HAP-1 (cell line): Measurements from ENCODE around the gene LMBRD1.

Experiments used
- DNase-seq, 2 experiments: peaks; one replicate each; pipeline ENCODE4 v3.0.0-alpha.2; 2016 to 2020; ENCODE audit warnings: low spot score in 2 of 2
- H3K27me3 ChIP-seq: fragments of 250-450 bp; sonication (Bioruptor Pico); 2 replicates; pipeline ENCODE4 v1.5.1; 2020; ENCODE audit warnings: low read depth, mild to moderate bottlenecking, moderate library complexity
- H3K36me3 ChIP-seq: fragments of 250-450 bp; sonication (Bioruptor Pico); replicated peaks from 2 replicates; pipeline ENCODE4 v1.5.1; 2020; ENCODE audit warnings: mild to moderate bottlenecking
- H3K4me1 ChIP-seq: fragments of 250-450 bp; sonication (Bioruptor Pico); 2 replicates; pipeline ENCODE4 v1.5.1; 2020; ENCODE audit warnings: mild to moderate bottlenecking
- H3K4me3 ChIP-seq: fragments of 250-450 bp; sonication (Bioruptor Pico); 2 replicates; pipeline ENCODE4 v1.5.1; 2020; ENCODE audit warnings: mild to moderate bottlenecking, moderate library complexity
- H3K9me3 ChIP-seq: fragments of 250-450 bp; sonication (Bioruptor Pico); 2 replicates; pipeline ENCODE4 v1.5.1; 2020; ENCODE audit warnings: mild to moderate bottlenecking, moderate library complexity
- in situ Hi-C: fragments of 300-500 bp; cut with MboI; formaldehyde crosslinking; loops from 3 replicates; pipeline ENCODE4 v1.14.3; 2020; ENCODE audit warnings: low sequenced_read_pairs, inconsistent platforms, mixed read lengths

Gene LMBRD1

DNA sequence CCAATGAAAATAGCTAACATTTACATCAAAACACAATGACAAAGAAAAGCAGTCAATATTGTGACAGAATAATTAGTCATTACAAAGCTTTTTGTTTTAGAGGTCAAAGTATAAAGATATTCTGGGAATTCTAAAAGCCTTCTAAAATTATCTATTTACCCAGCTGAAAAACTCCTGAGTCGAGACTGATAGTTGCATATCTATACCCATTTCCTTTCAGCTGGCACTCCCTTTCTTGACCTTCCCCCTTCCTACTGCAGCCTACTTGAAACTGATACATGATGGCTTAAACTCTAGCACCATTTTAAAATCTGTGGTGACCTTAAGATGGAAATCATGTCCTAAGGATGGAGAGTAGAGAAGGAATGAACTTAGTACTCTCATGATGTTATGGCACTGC lies 38.6 kb downstream of the LMBRD1 start:
- Histone ChIP-seq H3K4me3 (no peak overlapping the region), H3K4me1 (peaks cover 5% of the 10 kb centered on the region; the same call in 1 of the 2 replicates), H3K9me3 (no peaks in the 10 kb centered on the region), H3K27me3 (no peaks in the 10 kb centered on the region), H3K36me3 (no peaks in the 10 kb centered on the region)
- no peak for DNase-seq
- in situ Hi-C loops: no loop called here

DNA sequence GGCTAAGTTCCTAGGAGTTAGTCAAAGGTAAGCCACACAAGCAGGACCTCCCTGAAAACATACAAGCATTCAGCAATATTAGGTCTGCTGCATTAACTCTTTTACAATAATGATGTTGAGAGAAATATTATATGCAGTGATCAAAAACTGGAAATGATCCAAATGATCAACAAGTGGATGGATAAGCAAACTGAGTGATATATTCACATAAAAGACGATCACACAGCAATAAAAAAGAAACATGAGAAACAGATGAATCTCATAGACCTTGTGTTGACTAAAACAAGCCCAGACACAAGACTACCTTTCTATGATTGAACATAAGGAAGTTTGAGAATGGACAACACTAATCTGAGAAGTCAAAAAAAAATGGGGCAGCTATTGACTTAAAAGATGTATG lies 39.9 kb downstream of the LMBRD1 start:
- peaks cover 5% of the 10 kb centered on the region; the same call in 1 of the 2 replicates for H3K4me1 ChIP-seq
- in situ Hi-C loops: no loop called here
- no peaks in the 10 kb centered on the region for H3K36me3 ChIP-seq
- no peaks in the 10 kb centered on the region for H3K27me3 ChIP-seq
- H3K4me3 ChIP-seq: no peak overlapping the region
- DNase-seq: no peak
- H3K9me3 ChIP-seq: no peaks in the 10 kb centered on the region

DNA sequence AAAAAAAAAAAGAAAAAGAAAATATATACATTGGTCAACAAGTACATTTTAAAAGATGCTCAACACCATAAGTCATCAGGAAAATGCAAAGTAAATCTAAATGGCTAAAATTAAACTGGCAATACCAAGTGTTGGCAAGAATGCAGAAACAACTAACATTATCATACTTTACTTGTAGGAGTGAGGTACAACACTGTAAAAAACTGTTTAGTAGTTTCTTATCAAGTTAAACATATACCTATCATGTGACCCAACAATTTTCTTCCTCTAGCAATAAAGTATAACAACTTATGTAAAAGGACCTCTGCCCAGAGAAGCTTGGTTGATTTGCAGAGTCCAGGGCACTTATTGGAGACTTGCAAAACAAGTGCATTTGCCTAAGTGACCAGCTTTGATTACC lies 40.4 kb downstream of the LMBRD1 start:
- Histone ChIP-seq H3K4me1 (peaks cover 3% of the 10 kb centered on the region; the same call in 1 of the 2 replicates), H3K9me3 (no peaks in the 10 kb centered on the region), H3K4me3 (no peak overlapping the region), H3K36me3 (no peaks in the 10 kb centered on the region), H3K27me3 (no peaks in the 10 kb centered on the region)
- in situ Hi-C loops: no loop called here
- DNase-seq: no peak

DNA sequence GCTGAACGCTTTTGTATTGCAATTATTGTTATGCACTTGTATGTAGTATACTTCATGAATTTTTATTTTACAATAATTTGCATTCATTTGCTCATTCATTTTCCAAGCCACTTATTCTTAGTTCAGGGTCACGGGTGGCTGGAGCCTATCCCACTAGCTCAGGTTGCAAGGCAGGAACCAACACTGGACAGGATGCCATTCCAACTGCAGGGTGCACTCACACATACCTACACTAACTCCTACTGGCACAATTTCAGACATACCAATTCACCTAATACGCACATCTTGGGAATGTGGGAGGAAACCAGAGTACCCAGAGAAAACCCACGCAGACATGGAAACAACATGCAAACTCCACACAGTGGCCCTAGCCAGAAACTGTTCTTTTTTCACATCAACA lies 61.8 kb downstream of the LMBRD1 start:
- no peaks in the 10 kb centered on the region for H3K36me3 ChIP-seq
- in situ Hi-C loops: no loop called here
- no peak for DNase-seq
- H3K4me1 ChIP-seq: no peaks in the 10 kb centered on the region
- H3K27me3 ChIP-seq: no peaks in the 10 kb centered on the region
- no peaks in the 10 kb centered on the region for H3K9me3 ChIP-seq
- H3K4me3 ChIP-seq: no peak overlapping the region

DNA sequence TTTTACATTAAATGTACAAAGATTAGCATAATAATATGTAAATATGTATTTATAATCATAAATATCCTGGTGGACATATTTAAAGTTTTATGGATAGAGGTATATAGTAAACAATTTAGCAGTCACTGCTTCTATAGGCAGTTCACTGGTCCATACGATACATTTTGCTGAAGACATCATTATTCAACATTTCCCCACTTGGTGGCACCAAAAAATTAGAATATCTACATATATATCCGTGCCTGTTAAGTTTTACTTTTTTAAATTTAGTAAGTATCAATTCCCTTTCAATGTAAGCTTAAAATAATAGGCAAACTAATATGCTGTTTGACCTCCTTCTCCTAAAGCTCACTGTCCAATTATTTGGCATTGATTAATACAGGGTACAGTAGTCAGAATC lies 64.2 kb downstream of the LMBRD1 start:
- in situ Hi-C loops: no loop called here
- peak in 1 of 2 experiments; percentile 15 for DNase-seq
- no peaks in the 10 kb centered on the region for H3K4me1 ChIP-seq
- no peaks in the 10 kb centered on the region for H3K36me3 ChIP-seq
- H3K9me3 ChIP-seq: no peaks in the 10 kb centered on the region
- no peak overlapping the region for H3K4me3 ChIP-seq
- no peaks in the 10 kb centered on the region for H3K27me3 ChIP-seq

DNA sequence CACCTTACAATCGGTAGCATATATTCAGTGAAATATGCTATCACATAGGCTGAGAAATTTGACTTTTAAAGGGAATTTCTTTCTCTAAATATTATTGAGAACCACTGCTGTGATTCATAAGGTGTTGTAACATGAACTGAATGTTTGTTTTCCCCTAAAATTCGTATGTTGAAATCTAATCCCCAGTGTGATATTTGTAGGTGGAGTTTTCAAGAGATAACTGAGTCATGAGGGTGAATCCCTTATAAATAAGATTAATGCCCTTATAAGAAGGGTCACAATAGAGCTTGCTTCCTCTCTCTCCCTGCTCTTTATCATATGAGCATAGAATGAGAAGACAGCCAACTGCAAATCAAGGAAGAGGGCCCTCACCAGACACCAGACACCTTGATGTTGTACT lies 64.8 kb downstream of the LMBRD1 start:
- Histone ChIP-seq H3K4me3 (no peak overlapping the region), H3K27me3 (no peaks in the 10 kb centered on the region), H3K4me1 (no peaks in the 10 kb centered on the region), H3K36me3 (no peaks in the 10 kb centered on the region), H3K9me3 (no peaks in the 10 kb centered on the region)
- in situ Hi-C loops: no loop called here
- DNase-seq: no peak

DNA sequence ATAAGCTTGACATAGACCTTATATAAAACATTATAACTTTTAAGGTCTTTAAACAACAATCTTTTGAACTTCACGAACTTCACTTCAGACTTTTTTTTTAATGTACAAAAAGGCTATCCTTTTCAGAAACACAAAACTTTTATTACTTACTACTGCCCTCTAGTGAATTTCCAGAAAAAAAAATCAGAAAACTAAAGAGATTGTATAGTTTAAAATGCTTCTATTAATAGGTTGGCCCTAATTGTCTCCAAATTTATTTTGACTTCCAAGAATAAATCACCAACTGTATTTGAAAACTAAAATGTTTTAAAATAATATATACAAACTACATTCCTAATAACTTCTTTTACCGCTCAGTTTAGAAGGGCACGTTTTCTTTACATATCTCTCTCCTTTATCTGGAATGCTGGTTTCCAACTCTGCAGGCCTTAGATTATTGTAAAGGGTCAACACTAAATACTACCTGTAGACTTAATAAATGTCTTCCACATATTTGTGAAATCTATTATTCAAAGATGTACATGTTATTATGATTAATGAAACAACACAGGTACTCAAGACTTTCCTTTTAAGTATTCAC lies 66.8 kb downstream of the LMBRD1 start:
- H3K36me3 ChIP-seq: no peaks in the 10 kb centered on the region
- H3K9me3 ChIP-seq: no peaks in the 10 kb centered on the region
- DNase-seq: peak in 1 of 2 experiments; percentile 44
- no peaks in the 10 kb centered on the region for H3K27me3 ChIP-seq
- no peaks in the 10 kb centered on the region for H3K4me1 ChIP-seq
- in situ Hi-C loops: no loop called here
- no peak overlapping the region for H3K4me3 ChIP-seq

DNA sequence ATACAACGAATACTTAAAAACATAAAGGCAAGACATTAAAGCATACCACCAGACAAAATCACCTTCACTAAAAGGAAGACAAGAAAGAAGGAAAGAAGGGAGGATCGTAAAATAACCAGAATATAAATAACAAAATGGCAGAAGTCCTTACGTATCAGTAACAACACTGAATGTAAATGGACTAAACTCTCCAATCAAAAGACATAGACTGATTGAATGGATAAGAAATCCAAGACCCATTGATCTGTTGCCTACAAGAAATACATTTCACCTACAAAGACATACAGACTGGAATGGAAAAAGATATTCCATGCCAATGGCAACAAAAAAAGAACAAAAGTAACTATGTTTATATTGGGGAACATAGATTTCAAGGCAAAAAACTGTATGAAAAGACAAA lies 74.1 kb downstream of the LMBRD1 start:
- Histone ChIP-seq H3K36me3 (no peaks in the 10 kb centered on the region), H3K4me1 (no peaks in the 10 kb centered on the region), H3K4me3 (no peak overlapping the region), H3K9me3 (no peaks in the 10 kb centered on the region), H3K27me3 (no peaks in the 10 kb centered on the region)
- in situ Hi-C loops: no loop called here
- no peak for DNase-seq

DNA sequence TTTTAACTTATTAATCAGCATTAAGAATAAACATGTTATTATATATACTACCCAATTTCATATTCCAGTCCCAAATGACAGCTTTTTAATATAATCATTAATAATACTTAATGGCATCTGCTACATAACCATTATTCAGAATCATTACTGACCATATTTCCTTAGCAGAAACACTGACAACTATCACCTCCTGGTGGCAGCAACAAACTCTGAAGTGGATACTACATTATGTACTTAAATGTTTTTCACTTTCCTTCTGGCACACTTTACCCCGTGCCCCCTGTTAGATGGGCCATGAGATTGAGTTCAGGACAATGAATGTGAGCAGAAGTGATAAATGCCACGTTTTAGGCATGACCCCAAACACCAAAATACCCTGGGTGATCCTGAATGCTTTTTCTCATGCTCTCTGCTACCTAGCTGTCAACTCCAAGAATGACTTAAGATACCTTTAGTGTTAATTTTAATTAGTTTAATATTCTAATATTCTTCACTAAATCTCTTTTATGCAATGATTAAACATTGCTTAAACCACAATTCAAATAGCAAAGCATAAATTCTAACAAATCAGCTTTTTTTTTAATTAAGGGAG lies 77.1 kb downstream of the LMBRD1 start:
- no peaks in the 10 kb centered on the region for H3K27me3 ChIP-seq
- no peaks in the 10 kb centered on the region; the same call in 1 of the 2 replicates for H3K36me3 ChIP-seq
- H3K4me1 ChIP-seq: no peaks in the 10 kb centered on the region
- no peaks in the 10 kb centered on the region for H3K9me3 ChIP-seq
- in situ Hi-C loops: no loop called here
- DNase-seq: peak; percentile 17 to 18
- no peak overlapping the region for H3K4me3 ChIP-seq

DNA sequence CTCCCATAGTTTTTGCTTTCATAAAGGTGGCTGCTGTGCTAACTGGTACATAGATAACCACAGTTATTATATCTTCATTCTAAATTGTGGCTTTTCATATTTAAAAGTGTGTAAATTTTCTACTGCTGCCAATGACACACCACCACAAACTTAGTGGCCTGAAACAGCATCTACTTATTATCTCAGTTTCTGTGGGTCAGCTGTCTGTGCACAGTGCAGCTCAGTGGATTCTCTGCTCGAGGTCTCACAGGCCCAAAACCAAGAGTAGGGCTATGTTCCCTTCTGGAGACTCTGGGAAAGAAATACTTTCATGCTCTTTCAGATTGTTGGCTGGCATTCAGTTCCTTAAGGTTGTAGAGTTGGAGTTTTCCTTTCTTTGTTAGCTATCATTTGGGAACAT lies 90.1 kb downstream of the LMBRD1 start:
- H3K4me1 ChIP-seq: no peaks in the 10 kb centered on the region
- H3K4me3 ChIP-seq: no peak overlapping the region
- H3K27me3 ChIP-seq: no peaks in the 10 kb centered on the region
- H3K36me3 ChIP-seq: no peaks in the 10 kb centered on the region
- in situ Hi-C loops: no loop called here
- DNase-seq: no peak
- no peaks in the 10 kb centered on the region for H3K9me3 ChIP-seq

DNA sequence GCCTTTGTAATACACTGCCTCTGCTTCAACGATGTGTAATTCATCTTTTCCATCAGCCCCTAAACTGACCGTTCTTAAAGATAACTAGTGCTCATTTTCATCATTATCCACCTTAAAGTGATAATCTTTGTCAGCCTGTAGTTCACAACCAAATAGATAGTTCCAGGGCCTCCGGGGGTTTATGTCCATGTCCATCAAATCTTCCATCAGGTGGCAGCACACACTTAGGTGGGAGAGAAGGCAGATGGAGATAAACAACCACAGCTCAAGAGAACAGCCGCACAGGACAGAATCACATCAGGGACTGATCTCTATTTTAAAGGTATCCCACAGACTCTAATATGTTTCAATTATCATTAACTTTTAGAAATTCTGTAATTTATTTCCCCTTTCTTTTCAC lies 90.9 kb downstream of the LMBRD1 start:
- Histone ChIP-seq H3K4me1 (no peaks in the 10 kb centered on the region), H3K27me3 (no peaks in the 10 kb centered on the region), H3K36me3 (no peaks in the 10 kb centered on the region), H3K9me3 (no peaks in the 10 kb centered on the region), H3K4me3 (no peak overlapping the region)
- DNase-seq: no peak
- in situ Hi-C loops: no loop called here

DNA sequence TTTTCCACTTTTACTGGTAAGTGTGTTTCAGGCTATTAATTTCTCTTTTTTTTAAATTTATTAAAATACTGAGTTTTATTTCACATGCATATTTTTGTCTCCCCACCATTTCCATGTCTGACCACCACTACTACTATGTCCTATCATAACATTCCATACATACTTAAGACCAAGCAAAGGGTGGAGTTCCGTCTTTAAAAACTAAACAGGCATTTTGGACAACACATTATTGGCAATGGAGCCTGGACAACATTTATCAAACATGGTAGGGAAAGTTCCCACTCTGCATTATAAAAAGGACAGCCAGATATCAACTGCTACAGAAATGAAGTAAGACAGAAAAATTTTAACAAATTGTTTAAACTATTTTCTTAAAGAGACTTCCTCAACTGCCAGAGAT lies 91.9 kb downstream of the LMBRD1 start:
- no peaks in the 10 kb centered on the region for H3K27me3 ChIP-seq
- no peak for DNase-seq
- H3K4me3 ChIP-seq: no peak overlapping the region
- H3K4me1 ChIP-seq: no peaks in the 10 kb centered on the region
- no peaks in the 10 kb centered on the region for H3K36me3 ChIP-seq
- no peaks in the 10 kb centered on the region for H3K9me3 ChIP-seq
- in situ Hi-C loops: no loop called here

DNA sequence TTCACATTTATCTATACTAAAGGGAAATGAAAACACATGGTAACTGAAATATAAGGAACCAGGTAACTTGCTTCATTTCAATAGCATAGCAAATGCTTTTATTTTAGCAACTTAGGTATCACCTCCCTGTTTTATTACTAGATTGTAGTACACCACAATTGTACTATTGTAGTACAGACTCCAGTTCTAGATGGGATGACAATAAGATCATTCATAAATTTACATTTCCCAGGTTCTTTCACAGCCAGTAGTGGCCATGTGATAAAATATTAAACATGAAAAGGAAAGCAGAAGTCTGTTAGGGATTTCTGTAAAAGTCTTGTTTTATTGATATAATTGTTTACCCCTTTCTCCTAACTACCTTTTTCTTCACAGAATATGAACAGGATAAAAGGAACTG lies 97.2 kb downstream of the LMBRD1 start:
- in situ Hi-C loops: no loop called here
- no peak for DNase-seq

DNA sequence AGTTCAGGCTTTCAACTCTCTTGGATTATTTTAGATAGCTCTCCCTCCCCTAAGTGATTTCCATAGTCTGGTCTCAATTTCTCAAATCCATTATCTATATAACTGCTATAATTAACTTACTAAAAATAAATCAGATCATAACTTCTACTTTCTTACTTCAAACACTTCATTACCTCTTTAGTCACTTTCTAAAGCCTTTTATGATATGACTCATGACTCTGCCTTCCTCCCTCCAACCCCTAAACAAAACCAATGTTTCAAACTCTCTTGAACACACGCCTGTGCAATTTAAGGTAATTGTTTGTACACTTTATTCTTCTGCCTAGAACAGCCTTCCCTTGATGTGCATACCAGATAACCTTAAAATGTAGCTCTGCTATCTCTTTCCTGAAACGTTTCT lies 100.5 kb downstream of the LMBRD1 start:
- no peaks in the 10 kb centered on the region for H3K9me3 ChIP-seq
- no peak overlapping the region for H3K4me3 ChIP-seq
- DNase-seq: no peak
- in situ Hi-C loops: no loop called here
- no peaks in the 10 kb centered on the region for H3K36me3 ChIP-seq
- no peaks in the 10 kb centered on the region for H3K27me3 ChIP-seq
- no peaks in the 10 kb centered on the region for H3K4me1 ChIP-seq

More for the DNA sequence above, 97.2 kb downstream of the LMBRD1 start:
- H3K27me3 ChIP-seq: no peaks in the 10 kb centered on the region
- no peaks in the 10 kb centered on the region for H3K36me3 ChIP-seq
- H3K4me1 ChIP-seq: no peaks in the 10 kb centered on the region
- no peak overlapping the region for H3K4me3 ChIP-seq
- no peaks in the 10 kb centered on the region for H3K9me3 ChIP-seq

DNA sequence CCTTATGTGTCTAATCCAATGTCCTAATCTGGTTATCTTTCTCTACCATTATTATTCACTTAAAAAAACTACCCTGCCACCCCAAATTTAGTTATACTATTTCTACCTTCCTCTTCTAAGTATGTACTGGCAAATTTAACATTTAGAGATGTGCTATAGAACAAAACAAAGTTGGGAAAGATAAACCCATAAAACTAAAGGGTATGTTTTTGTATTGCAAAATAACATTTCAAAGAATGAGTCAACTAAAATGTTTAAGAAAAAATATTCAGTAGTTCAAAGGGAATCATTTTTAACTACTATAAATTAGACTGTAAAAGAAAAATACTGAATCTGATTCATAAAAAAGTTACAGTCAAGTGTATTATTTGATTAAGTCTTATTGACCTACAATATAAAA lies 103.0 kb downstream of the LMBRD1 start:
- in situ Hi-C loops: no loop called here

More for the DNA sequence above, 103.0 kb downstream of the LMBRD1 start:
- no peaks in the 10 kb centered on the region for H3K4me1 ChIP-seq
- H3K9me3 ChIP-seq: no peaks in the 10 kb centered on the region
- DNase-seq: no peak
- no peak overlapping the region for H3K4me3 ChIP-seq
- no peaks in the 10 kb centered on the region for H3K27me3 ChIP-seq
- H3K36me3 ChIP-seq: no peaks in the 10 kb centered on the region
